Fibroblast of the aortic adventitia (primary cell): ENCODE results near the gene MAPKAP1. TPM values are rescaled to one million over a fixed set of nuclear protein-coding genes. Genes with fewer than 3 reads are reported as not detected.

Experiments
- DNase-seq: peaks from one replicate; pipeline ENCODE4 v3.0.0-alpha.2; 2010; ENCODE audit warnings: low read depth
- H3K4me3 ChIP-seq: 2 replicates; pipeline ENCODE4 v1.5.1; 2011; ENCODE audit warnings: low read depth, mild to moderate bottlenecking, control low read depth, low read length, moderate library complexity
- total RNA-seq: library from RNA; depleted of rRNA; stranded (reverse); fragments of >200 nt; gene quantifications from 2 replicates; pipeline ENCODE4 v1.2.3, GENCODE V29; 2012; ENCODE audit warnings: low replicate concordance
- TF ChIP-seq, protein P1 (sequence below): IDR thresholded peaks from 2 replicates; pipeline ENCODE4 v1.5.1; 2011; ENCODE audit warnings: mild to moderate bottlenecking, low read length, control low read depth, inconsistent platforms; ENCODE audit not compliant: insufficient read depth

The MAPKAP1 gene
- total RNA-seq, 1 donor: 90.6 TPM

DNA sequence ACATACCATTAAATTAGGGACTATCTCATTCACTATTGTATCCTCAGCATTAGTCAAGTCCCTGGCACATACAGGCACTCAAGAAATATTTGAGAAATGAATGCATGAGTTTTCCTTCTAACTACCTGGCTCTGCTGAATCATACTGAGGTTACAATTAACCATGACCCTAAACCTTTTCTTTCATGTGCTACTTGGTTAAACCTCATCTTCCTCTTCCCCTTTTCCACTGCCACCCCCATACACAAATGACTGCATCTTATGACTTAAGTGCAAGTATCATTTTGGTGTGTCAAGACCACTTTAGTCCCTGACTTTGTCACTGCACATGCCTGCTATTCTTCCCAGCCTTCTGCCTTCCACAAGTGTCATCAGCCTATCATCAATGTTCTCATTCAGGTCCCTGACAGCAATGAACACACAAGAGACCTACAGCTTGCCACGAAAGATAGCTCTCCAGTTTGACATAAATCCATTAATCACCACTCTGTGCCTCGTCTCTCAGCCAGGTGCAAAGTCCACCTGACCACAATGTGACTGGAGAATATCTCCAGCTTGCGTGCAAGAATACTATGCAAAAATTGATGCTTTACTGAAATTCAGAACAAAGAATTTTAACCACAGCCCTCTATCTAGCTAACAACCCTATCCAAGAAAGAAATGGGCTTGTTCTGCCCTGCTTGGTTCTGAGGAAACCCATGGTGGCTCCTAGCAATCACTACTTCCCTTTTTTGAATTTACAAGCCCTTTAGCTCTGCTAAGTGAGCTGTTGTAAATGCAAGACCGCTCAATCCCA lies 74.5 kb downstream of the MAPKAP1 start:
- TF ChIP-seq, protein P1, sequence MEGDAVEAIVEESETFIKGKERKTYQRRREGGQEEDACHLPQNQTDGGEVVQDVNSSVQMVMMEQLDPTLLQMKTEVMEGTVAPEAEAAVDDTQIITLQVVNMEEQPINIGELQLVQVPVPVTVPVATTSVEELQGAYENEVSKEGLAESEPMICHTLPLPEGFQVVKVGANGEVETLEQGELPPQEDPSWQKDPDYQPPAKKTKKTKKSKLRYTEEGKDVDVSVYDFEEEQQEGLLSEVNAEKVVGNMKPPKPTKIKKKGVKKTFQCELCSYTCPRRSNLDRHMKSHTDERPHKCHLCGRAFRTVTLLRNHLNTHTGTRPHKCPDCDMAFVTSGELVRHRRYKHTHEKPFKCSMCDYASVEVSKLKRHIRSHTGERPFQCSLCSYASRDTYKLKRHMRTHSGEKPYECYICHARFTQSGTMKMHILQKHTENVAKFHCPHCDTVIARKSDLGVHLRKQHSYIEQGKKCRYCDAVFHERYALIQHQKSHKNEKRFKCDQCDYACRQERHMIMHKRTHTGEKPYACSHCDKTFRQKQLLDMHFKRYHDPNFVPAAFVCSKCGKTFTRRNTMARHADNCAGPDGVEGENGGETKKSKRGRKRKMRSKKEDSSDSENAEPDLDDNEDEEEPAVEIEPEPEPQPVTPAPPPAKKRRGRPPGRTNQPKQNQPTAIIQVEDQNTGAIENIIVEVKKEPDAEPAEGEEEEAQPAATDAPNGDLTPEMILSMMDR: no peak
- peak; percentile 46 for DNase-seq
- H3K4me3 ChIP-seq: no peak overlapping the region

DNA sequence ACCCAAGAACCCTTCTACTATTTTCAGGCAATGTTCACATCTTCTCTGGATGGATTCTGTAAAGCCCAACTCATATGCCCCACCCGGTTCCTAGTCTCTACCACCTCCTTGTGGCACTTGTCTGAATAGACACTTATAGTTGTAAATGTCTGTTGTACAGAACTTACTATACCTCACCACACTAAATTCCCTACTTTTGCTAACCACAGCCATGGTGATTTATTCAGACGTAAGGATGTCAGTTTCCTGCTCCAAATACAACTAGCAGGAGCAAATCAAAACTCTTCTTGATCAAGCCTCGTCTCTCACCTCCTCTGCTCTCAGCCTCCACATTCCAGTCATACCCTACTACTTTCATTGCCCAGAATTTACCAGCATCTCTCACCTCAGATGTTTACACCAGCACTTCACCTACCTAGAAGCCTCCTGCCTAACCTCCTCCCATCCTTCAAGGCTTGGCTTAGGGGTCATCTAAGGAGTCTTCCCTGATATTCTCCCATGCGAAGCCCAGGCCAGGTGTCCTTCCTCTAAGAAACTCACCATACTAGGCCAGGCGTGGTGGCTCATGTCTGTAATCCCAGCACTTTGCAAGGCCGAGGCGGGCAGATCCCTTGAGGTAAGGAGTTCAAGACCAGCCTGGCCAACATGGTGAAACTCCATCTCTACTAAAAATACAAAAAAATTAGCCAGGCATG lies 75.5 kb downstream of the MAPKAP1 start:
- no peak overlapping the region for H3K4me3 ChIP-seq
- TF ChIP-seq, protein P1: peak; percentile 68
- peak; percentile 74 for DNase-seq

DNA sequence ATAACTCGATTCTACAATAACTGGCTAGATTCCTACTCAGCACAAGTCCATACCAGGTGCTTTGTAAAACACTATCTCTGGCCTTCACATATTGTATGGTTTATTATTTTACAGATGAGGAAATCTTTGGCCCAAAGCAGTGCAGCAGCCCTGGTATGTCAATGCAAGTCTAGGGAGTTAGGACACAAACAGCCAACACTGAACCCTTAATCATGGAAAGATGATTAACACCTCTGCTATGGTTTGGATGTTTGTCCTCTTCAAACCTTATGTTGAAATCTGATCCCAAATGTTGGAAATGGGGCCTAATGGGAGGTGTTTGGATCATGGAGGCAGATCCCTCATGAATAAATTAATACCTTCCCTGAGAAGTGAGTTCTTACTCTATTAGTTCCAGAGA lies 76.6 kb downstream of the MAPKAP1 start:
- H3K4me3 ChIP-seq: no peak overlapping the region
- peak; percentile 46 for DNase-seq
- TF ChIP-seq, protein P1: no peak

DNA sequence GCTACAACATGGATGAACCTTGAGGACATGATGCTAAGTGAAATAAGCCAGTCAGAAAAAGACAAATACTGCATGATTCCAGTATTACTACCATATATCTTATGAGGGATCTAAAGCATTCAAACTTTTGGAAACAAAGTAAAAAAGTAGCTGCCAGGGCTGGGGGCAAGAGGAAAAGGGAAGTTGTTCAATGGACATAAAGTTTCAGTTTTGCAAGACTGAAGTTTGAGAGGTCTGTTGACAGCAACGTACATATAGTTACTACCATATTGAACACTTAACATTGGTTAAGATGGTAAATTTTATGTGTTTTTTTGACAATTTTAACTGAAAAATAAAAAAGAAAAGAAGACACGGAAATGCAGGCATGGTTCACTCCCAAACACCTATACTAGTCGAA lies 77.6 kb downstream of the MAPKAP1 start:
- TF ChIP-seq, protein P1: no peak
- DNase-seq: no peak
- H3K4me3 ChIP-seq: no peak overlapping the region

DNA sequence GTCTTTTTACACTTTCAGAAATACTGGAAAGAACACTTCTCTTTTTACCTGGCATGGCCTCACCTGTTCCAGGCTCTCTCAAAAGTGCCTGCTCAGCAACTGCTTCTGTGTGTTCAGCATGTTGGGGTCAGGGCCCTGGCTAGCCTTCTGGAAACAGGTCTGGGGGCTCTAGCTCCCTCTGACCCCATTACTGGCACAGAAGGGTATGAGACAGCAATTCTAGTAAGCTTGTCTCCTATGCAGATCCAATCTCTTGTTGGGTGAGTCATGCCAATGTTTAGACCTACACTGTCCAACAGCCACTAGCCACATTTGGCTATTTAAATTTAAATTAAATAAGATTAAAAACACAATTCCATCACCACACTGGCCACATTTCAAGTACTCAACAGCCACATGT lies 80.8 kb downstream of the MAPKAP1 start:
- no peak overlapping the region for H3K4me3 ChIP-seq
- TF ChIP-seq, protein P1: no peak
- peak; percentile 35 for DNase-seq

DNA sequence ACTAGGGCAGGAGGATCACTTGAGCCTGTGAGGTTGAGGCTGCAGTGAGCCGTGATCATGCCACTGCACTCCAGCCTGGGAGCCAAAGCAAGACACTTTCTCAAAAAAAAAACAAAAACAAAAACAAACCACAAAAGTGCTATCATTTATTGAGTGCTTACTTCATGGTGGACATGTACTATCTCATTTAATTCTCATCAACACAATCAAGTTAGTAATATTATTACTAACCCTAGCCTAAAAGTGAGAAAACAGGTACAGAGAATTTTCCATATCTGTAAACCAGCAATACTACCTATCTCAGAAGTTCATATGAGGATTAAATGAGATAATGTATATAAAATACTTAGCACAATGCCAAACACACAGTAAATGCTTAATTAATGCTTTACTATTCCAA lies 85.8 kb downstream of the MAPKAP1 start:
- DNase-seq: no peak
- TF ChIP-seq, protein P1: no peak
- H3K4me3 ChIP-seq: no peak overlapping the region
